ENCODE results near the gene GPR157. TPM values are rescaled to one million over a fixed set of nuclear protein-coding genes. Genes with fewer than 3 reads are reported as not detected.
"Not testable (repeated sequence)": the region's sequence is repeated elsewhere in the genome, so short reads cannot be mapped to it uniquely, and the experiment has no call there.

Gene GPR157
- total RNA-seq, 1 donor from 2014 or later: 19.4 TPM

DNA sequence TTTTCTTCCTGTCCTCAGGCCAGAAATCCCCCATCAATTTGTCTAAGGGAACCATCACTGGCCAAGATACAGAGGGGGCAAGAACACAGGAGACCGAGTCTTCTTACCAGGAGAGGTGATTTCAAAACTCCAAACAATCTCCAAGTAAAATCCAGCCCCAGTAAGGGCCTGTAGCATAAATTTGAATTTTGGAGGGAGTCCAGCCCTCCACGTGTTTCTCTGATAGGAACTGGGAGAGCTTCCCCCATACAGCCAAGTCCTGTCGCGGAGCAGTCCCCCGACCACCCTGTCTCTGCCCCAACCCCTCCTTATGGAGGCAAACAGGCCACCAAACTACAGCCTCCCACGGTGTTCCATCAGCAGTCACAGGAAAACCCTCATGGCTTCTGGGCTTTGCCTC, 32.4 kb upstream of the GPR157 start:
- intact Hi-C loops (cut with DNase I): no loop called here
- Histone ChIP-seq H3K4me3 (peak overlapping the region in 1 of 2 donors; percentile 5), H3K27ac (peak overlapping the region; percentile 94), H3K27me3 (no peaks in the 10 kb centered on the region), H3K36me3 (no peaks in the 10 kb centered on the region), H3K9me3 (no peaks in the 10 kb centered on the region), H3K4me1 (peaks cover 44% of the 10 kb centered on the region)
- TF ChIP-seq POLR2A (IDR thresholded peaks at IDR 0.05) (no peak), POLR2AphosphoS5 (IDR thresholded peaks at IDR 0.05; ENCODE audit: insufficient read depth in 1 of 2, low read depth in 1 of 2) (no peak)
- TF ChIP-seq, protein P1, sequence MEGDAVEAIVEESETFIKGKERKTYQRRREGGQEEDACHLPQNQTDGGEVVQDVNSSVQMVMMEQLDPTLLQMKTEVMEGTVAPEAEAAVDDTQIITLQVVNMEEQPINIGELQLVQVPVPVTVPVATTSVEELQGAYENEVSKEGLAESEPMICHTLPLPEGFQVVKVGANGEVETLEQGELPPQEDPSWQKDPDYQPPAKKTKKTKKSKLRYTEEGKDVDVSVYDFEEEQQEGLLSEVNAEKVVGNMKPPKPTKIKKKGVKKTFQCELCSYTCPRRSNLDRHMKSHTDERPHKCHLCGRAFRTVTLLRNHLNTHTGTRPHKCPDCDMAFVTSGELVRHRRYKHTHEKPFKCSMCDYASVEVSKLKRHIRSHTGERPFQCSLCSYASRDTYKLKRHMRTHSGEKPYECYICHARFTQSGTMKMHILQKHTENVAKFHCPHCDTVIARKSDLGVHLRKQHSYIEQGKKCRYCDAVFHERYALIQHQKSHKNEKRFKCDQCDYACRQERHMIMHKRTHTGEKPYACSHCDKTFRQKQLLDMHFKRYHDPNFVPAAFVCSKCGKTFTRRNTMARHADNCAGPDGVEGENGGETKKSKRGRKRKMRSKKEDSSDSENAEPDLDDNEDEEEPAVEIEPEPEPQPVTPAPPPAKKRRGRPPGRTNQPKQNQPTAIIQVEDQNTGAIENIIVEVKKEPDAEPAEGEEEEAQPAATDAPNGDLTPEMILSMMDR (IDR thresholded peaks at IDR 0.05): no peak
- DNase-seq (ENCODE audit: extremely low spot score in 2 of 2): no peak

DNA sequence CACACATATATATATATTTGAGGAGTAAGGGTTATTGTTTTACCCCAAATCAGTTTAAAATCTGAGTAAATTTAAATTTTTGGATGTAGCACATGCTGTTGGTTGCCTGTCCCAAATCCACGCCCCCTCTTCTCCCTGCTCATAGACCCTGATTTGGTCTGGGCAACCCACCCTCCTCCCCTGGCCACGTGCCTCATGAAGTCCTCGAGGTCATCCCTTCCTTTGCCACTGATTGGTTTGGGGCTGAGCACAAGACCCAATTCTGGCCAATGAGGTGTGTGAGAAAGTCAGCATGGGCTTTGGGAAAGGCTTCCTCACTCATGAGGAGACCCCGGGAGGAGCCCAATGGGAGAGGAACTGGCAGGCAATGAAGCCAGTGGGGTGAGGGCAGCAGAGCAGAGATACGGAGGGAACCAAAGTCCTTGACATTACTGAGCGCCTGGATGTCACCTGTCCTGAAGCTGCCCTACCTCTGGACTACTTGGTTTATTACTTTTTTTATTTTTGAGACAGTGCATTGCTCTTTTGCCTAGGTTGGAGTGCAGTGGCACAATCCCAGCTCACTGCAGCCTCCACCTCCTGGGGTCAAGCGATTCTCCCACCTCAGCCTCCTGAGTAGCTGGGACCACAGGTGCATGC, 31.3 kb upstream of the GPR157 start:
- peak overlapping the region; percentile 94 for H3K27ac ChIP-seq
- no peaks in the 10 kb centered on the region for H3K36me3 ChIP-seq
- no peak for DNase-seq (ENCODE audit: extremely low spot score in 2 of 2)
- H3K4me1 ChIP-seq: peaks cover 43% of the 10 kb centered on the region
- H3K4me3 ChIP-seq: no peak overlapping the region
- H3K27me3 ChIP-seq: no peaks in the 10 kb centered on the region
- TF ChIP-seq POLR2AphosphoS5 (IDR thresholded peaks at IDR 0.05; ENCODE audit: insufficient read depth in 1 of 2, low read depth in 1 of 2): no peak
- TF ChIP-seq, protein P1 (IDR thresholded peaks at IDR 0.05): no peak
- no peak for TF ChIP-seq POLR2A (IDR thresholded peaks at IDR 0.05)
- intact Hi-C loops (cut with DNase I): no loop called here
- H3K9me3 ChIP-seq: no peaks in the 10 kb centered on the region

DNA sequence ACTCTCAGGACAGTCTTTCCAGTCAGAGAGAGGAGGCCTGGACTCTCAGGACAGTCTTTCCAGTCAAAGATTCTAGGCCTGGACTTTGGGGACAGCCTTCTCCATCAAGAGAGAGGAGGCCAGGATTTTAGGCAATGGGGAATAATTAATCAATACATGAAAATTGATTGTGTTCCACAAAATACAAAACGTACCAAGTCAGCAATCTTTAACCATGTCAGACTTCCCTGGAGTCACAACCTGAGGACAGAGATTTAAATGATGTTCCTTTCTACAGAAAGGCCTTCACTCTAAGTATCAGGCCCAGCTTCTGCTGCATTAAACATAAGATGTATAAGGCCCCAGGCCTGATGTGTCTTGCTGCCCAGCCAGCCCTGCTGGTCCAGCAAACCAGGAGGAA, 27.0 kb upstream of the GPR157 start:
- intact Hi-C loops (cut with DNase I): no loop called here
- no peaks in the 10 kb centered on the region for H3K27me3 ChIP-seq
- H3K4me3 ChIP-seq: no peak overlapping the region
- no peak for DNase-seq (ENCODE audit: extremely low spot score in 2 of 2)
- no peaks in the 10 kb centered on the region for H3K9me3 ChIP-seq
- H3K4me1 ChIP-seq: peaks cover 7% of the 10 kb centered on the region
- no peaks in the 10 kb centered on the region for H3K36me3 ChIP-seq
- H3K27ac ChIP-seq: no peak overlapping the region
- no peak for TF ChIP-seq POLR2A (IDR thresholded peaks at IDR 0.05)
- TF ChIP-seq, protein P1 (IDR thresholded peaks at IDR 0.05): no peak
- TF ChIP-seq POLR2AphosphoS5 (IDR thresholded peaks at IDR 0.05; ENCODE audit: insufficient read depth in 1 of 2, low read depth in 1 of 2): no peak

DNA sequence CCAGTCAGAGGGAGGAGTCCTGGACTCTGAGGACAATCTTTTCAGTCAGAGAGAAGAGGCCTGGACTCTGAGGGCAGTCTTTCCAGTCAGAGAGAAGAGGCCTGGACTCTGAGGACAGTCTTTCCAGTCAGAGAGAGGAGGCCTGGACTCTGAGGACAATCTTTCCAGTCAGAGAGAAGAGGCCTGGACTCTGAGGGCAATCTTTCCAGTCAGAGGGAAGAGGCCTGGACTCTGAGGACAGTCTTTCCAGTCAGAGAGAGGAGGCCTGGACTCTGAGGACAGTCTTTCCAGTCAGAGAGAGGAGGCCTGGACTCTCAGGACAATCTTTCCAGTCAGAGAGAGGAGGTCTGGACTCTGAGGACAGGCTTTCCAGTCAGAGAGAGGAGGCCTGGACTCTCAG, 26.5 kb upstream of the GPR157 start:
- H3K4me1 ChIP-seq; H3K4me3 ChIP-seq; H3K36me3 ChIP-seq; H3K9me3 ChIP-seq; intact Hi-C loops (cut with DNase I); DNase-seq (ENCODE audit: extremely low spot score in 2 of 2); H3K27me3 ChIP-seq; H3K27ac ChIP-seq: not testable (repeated sequence)

DNA sequence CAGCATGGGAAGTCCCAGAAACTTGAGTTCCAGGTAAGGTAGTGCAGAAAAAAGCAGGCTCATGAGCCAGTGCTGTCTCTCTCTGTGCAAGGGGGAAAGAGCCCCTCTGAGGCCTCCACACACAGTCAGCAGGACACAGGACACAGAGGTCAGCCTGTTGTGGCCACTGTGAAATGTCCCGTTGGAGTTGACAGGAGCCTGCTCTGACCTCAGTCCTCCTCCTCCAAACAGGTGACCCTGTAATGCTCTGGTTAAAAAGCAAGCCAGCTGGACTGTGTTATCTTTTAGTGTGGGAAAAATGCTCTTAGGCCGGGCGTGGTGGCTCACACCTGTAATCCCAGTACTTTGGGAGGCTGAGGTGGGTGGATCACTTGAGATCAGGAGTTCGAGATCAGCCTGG, 24.2 kb upstream of the GPR157 start:
- no peaks in the 10 kb centered on the region for H3K9me3 ChIP-seq
- TF ChIP-seq POLR2A (IDR thresholded peaks at IDR 0.05) (no peak), POLR2AphosphoS5 (IDR thresholded peaks at IDR 0.05; ENCODE audit: insufficient read depth in 1 of 2, low read depth in 1 of 2) (no peak)
- TF ChIP-seq, protein P1 (IDR thresholded peaks at IDR 0.05): no peak
- no peak overlapping the region for H3K27ac ChIP-seq
- intact Hi-C loops (cut with DNase I): no loop called here
- H3K4me1 ChIP-seq: peaks cover 6% of the 10 kb centered on the region
- H3K36me3 ChIP-seq: no peaks in the 10 kb centered on the region
- no peaks in the 10 kb centered on the region for H3K27me3 ChIP-seq
- no peak for DNase-seq (ENCODE audit: extremely low spot score in 2 of 2)
- no peak overlapping the region for H3K4me3 ChIP-seq

Data from vagina (tissue), 2 donors.